Transverse colon (tissue), 4 donors: ENCODE measurements around the gene RESP18. TPM values are rescaled to one million over a fixed set of nuclear protein-coding genes. Genes with fewer than 3 reads are reported as not detected.
"Not testable (repeated sequence)": the region's sequence is repeated elsewhere in the genome, so short reads cannot be mapped to it uniquely, and the experiment has no call there.

Source experiments
- DNase-seq: peaks from one replicate; pipeline ENCODE4 v3.0.0-alpha.2; 2019
- H3K27ac ChIP-seq, 4 donors: fragments of 200-600 bp; sonication (generic); 2 replicates each; pipeline ENCODE4 v1.5.1; 2016 to 2018; ENCODE audit warnings: inconsistent platforms in 4 of 4
- H3K27me3 ChIP-seq: fragments of 200-600 bp; sonication (generic); 2 replicates; pipeline ENCODE4 v1.5.1; 2017; ENCODE audit warnings: inconsistent platforms
- H3K36me3 ChIP-seq, 4 donors: fragments of 200-600 bp; sonication (generic); 2 replicates each; pipeline ENCODE4 v1.5.1; 2017 to 2019; ENCODE audit warnings: inconsistent platforms in 4 of 4
- H3K4me1 ChIP-seq, 4 donors: fragments of 200-600 bp; sonication (generic); 2 replicates each; pipeline ENCODE4 v1.5.1; 2017 to 2020; ENCODE audit warnings: inconsistent platforms in 4 of 4
- H3K4me3 ChIP-seq, 4 donors: fragments of 200-600 bp; sonication (generic); 1 replicate in 1 of 4; 2 replicates in 3 of 4; pipeline versions ENCODE4 v1.5.1 to v1.6.1; 2017 to 2019; ENCODE audit warnings: inconsistent platforms in 4 of 4
- H3K9me3 ChIP-seq, 2 donors: fragments of 200-600 bp; sonication (generic); 2 replicates each; pipeline ENCODE4 v1.5.1; 2017 to 2019; ENCODE audit warnings: inconsistent platforms in 2 of 2
- CTCF ChIP-seq, 5 experiments: fragments of 200-600 bp in 3 of 5; fragments of 450-650 bp in 2 of 5; sonication (generic) in 3 of 5; IDR thresholded peaks; 1 replicate in 2 of 5; 2 replicates in 3 of 5; pipeline ENCODE4 v1.5.1; 2016 to 2017; ENCODE audit warnings: antibody characterized with exemption in 5 of 5, inconsistent platforms in 3 of 5, mild to moderate bottlenecking in 2 of 5, moderate library complexity in 1 of 5
- EP300 ChIP-seq: sonication (generic); formaldehyde crosslinking; IDR thresholded peaks from one replicate; pipeline ENCODE4 v1.6.1; 2017; ENCODE audit warnings: antibody characterized with exemption, low read depth
- POLR2A ChIP-seq: fragments of 450-650 bp; IDR thresholded peaks from one replicate; pipeline ENCODE4 v1.6.1; 2016; ENCODE audit warnings: antibody characterized with exemption, mild to moderate bottlenecking, moderate library complexity
- POLR2AphosphoS5 ChIP-seq, 3 donors: sonication (generic); formaldehyde crosslinking; IDR thresholded peaks; one replicate each; pipeline ENCODE4 v1.6.1; 2016; ENCODE audit warnings: antibody characterized with exemption in 3 of 3
- WGBS, 2 donors: methylation state at CpG; one replicate each; pipeline ENCODE4 v1.1.5; 2018; ENCODE audit warnings: low coverage in 1 of 2; 5-methylcytosine and 5-hydroxymethylcytosine counted together
- in situ Hi-C, 4 donors: fragments of 200-750 bp; cut with MboI; loops; one replicate each; pipeline versions ENCODE4 v1.15.0 to v1.15.1; 2017; ENCODE audit warnings: low sequenced_read_pairs in 3 of 4, low pct_ligation_motif_present in 1 of 4, low pct_unique_long_range_greater_than_20kb in 1 of 4
- intact Hi-C: fragments of 100-400 bp; cut with DNase I; formaldehyde crosslinking; loops from one replicate; pipeline ENCODE4 v1.15.1; 2023; ENCODE audit warnings: low total_unique reads
- total RNA-seq, 4 donors: library from RNA; depleted of rRNA; stranded (reverse); fragments of >200 nt; gene quantifications; one replicate each; pipeline ENCODE4 v1.1.0, GENCODE V29; 2016

Gene RESP18
- total RNA-seq, 4 donors from 2014 or later: not detected

GRCh38 chr2:219325657-219326315 is 6.8 kb downstream of the RESP18 start:
- TF ChIP-seq POLR2A (no peak), CTCF (IDR thresholded peaks at IDR 0.05) (no peak), POLR2AphosphoS5 (IDR thresholded peaks at IDR 0.05) (no peak), EP300 (no peak)
- no peak for DNase-seq
- intact Hi-C loops: no loop called here
- H3K27ac ChIP-seq: no peak overlapping the region
- no peaks in the 10 kb centered on the region for H3K4me1 ChIP-seq
- H3K36me3 ChIP-seq: no peaks in the 10 kb centered on the region
- H3K9me3 ChIP-seq: no peaks in the 10 kb centered on the region
- H3K27me3 ChIP-seq: peaks cover 44% of the 10 kb centered on the region
- 34 to 60% methylated on average over 5 to 9 of the region's 9 CpGs for WGBS, 2 donors
- in situ Hi-C loops: no loop called here
- no peak overlapping the region for H3K4me3 ChIP-seq

GRCh38 chr2:219325136-219325535 is 7.4 kb downstream of the RESP18 start:
- 71 to 79% methylated on average over 2 to 4 of the region's 4 CpGs for WGBS, 2 donors
- no peak overlapping the region for H3K27ac ChIP-seq
- no peak overlapping the region for H3K4me3 ChIP-seq
- H3K36me3 ChIP-seq: no peaks in the 10 kb centered on the region
- no peaks in the 10 kb centered on the region for H3K4me1 ChIP-seq
- no peak for TF ChIP-seq POLR2A
- no peak for TF ChIP-seq CTCF (IDR thresholded peaks at IDR 0.05)
- TF ChIP-seq POLR2AphosphoS5 (IDR thresholded peaks at IDR 0.05): no peak
- no peak for TF ChIP-seq EP300
- intact Hi-C loops: no loop called here
- in situ Hi-C loops: no loop called here
- H3K27me3 ChIP-seq: peaks cover 44% of the 10 kb centered on the region
- no peak for DNase-seq
- no peaks in the 10 kb centered on the region for H3K9me3 ChIP-seq

GRCh38 chr2:219323434-219323833 is 9.1 kb downstream of the RESP18 start:
- H3K4me3 ChIP-seq: no peak overlapping the region
- H3K36me3 ChIP-seq: no peaks in the 10 kb centered on the region
- H3K9me3 ChIP-seq: no peaks in the 10 kb centered on the region
- peaks cover 51% of the 10 kb centered on the region for H3K27me3 ChIP-seq
- in situ Hi-C loops (loop anchor here in 2 of 4 donors (25.0 kb wide), 1 partner anchor 286 kb away; the partner anchor contains the start of gene CFAP65 (in 2 of the 2)), intact Hi-C loops (no loop called here)
- TF ChIP-seq EP300 (no peak), POLR2A (no peak), CTCF (IDR thresholded peaks at IDR 0.05) (no peak)
- no peaks in the 10 kb centered on the region for H3K4me1 ChIP-seq
- H3K27ac ChIP-seq: no peak overlapping the region
- WGBS, 2 donors: 63 to 71% methylated on average over 4 of the region's 4 CpGs
- no peak for DNase-seq

GRCh38 chr2:219314804-219315468 is 17.6 kb downstream of the RESP18 start:
- H3K27ac ChIP-seq: no peak overlapping the region
- peaks cover 35% of the 10 kb centered on the region for H3K27me3 ChIP-seq
- no peaks in the 10 kb centered on the region for H3K9me3 ChIP-seq
- no peaks in the 10 kb centered on the region for H3K36me3 ChIP-seq
- DNase-seq: no peak
- no peaks in the 10 kb centered on the region for H3K4me1 ChIP-seq
- intact Hi-C loops: no loop called here
- in situ Hi-C loops: loop anchor here in 2 of 4 donors (25.0 kb wide), 1 partner anchor 278 kb away; the partner anchor contains the start of gene CFAP65 (in 2 of the 2)
- 76 to 82% methylated on average over 7 to 16 of the region's 16 CpGs for WGBS, 2 donors
- H3K4me3 ChIP-seq: no peak overlapping the region
- TF ChIP-seq EP300: no peak
- TF ChIP-seq CTCF (IDR thresholded peaks at IDR 0.05): no peak
- TF ChIP-seq POLR2A: no peak
- no peak for TF ChIP-seq POLR2AphosphoS5 (IDR thresholded peaks at IDR 0.05)

GRCh38 chr2:219312683-219313263 is 19.8 kb downstream of the RESP18 start:
- H3K4me3 ChIP-seq, DNase-seq, intact Hi-C loops, H3K9me3 ChIP-seq, H3K27ac ChIP-seq, H3K4me1 ChIP-seq, H3K36me3 ChIP-seq: not testable (repeated sequence)
- H3K27me3 ChIP-seq: peaks cover 50% of the 10 kb centered on the region
- 95% methylated on average over 49 of the region's 49 CpGs; no CpG with 5 or more reads in 1 of the 2 donors for WGBS, 2 donors
- in situ Hi-C loops: loop anchor here in 2 of 4 donors (25.0 kb wide), 1 partner anchor 275 kb away; the partner anchor contains the start of gene CFAP65 (in 2 of the 2)
